Measurements from ENCODE around the gene MYO5A.

Gene MYO5A

GRCh38 chr15:52485290-52485689, 43.4 kb downstream of the MYO5A start:
- no peak overlapping the region for H3K4me3 ChIP-seq (replicated peaks; ENCODE audit: low read depth, low read length)
- DNase-seq (ENCODE audit: extremely low read depth, low read depth) = no peak
- TF ChIP-seq CTCF (IDR thresholded peaks at IDR 0.05; ENCODE audit: low read depth, low read length, missing control alignments) = no peak

- no peak for TF ChIP-seq CTCF (IDR thresholded peaks at IDR 0.05; ENCODE audit: low read depth, low read length, missing control alignments)
- no peak for DNase-seq (ENCODE audit: extremely low read depth, low read depth)
- H3K4me3 ChIP-seq (replicated peaks; ENCODE audit: low read depth, low read length) = no peak overlapping the region
These were observed 45.0 kb downstream of the MYO5A start for GRCh38 chr15:52483707-52484106.

DNA sequence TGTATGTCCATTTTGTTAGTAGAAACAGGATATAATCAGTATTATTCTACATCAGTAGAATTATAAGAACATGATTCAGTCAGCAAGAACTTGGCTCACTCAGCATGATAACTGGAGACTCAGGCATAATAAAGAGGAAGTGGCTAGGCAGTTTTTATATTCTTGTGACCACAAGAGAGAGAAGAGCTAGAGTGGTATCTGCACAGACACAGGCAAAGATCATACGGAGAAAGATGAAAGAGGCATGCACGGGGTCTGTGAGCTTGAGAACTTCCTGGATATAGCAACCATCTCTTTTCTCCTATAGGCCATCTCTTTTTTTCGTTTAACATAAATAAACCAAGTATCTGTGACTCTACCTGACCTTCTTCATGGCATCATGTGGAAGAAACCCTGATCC, 46.8 kb downstream of the MYO5A start:
- no peak for TF ChIP-seq CTCF (IDR thresholded peaks at IDR 0.05; ENCODE audit: low read depth, low read length, missing control alignments)
- DNase-seq (ENCODE audit: extremely low read depth, low read depth) = peak; percentile 69
- H3K4me3 ChIP-seq (replicated peaks; ENCODE audit: low read depth, low read length) = no peak overlapping the region

DNA sequence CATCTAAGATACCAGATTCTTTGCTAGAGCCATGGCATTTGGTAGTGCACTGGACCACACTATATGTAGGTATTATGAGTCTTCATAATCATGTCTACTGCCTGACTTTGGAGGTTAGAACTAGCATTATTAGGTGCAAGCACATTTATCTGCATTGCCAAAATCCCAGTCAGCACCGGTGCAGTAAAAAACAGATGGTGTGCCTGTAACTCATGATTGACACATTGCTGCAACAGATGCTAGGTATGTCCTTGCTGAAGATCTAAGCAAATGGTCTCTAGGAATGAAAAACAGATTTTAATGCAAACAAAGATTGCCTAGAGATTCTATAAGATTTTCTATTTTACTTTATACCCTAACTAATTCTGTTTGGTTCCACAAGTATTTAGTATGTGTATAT, 47.7 kb downstream of the MYO5A start:
- no peak for TF ChIP-seq CTCF (IDR thresholded peaks at IDR 0.05; ENCODE audit: low read depth, low read length, missing control alignments)
- DNase-seq (ENCODE audit: extremely low read depth, low read depth) = no peak
- no peak overlapping the region for H3K4me3 ChIP-seq (replicated peaks; ENCODE audit: low read depth, low read length)

GRCh38 chr15:52466716-52467115, 62.0 kb downstream of the MYO5A start:
- no peak overlapping the region for H3K4me3 ChIP-seq (replicated peaks; ENCODE audit: low read depth, low read length)
- no peak for DNase-seq (ENCODE audit: extremely low read depth, low read depth)
- no peak for TF ChIP-seq CTCF (IDR thresholded peaks at IDR 0.05; ENCODE audit: low read depth, low read length, missing control alignments)

GRCh38 chr15:52466134-52466701, 62.5 kb downstream of the MYO5A start:
- DNase-seq (ENCODE audit: extremely low read depth, low read depth) = no peak
- H3K4me3 ChIP-seq (replicated peaks; ENCODE audit: low read depth, low read length) = no peak overlapping the region
- no peak for TF ChIP-seq CTCF (IDR thresholded peaks at IDR 0.05; ENCODE audit: low read depth, low read length, missing control alignments)

GRCh38 chr15:52464478-52464877, 64.2 kb downstream of the MYO5A start:
- no peak overlapping the region for H3K4me3 ChIP-seq (replicated peaks; ENCODE audit: low read depth, low read length)
- DNase-seq (ENCODE audit: extremely low read depth, low read depth) = no peak
- no peak for TF ChIP-seq CTCF (IDR thresholded peaks at IDR 0.05; ENCODE audit: low read depth, low read length, missing control alignments)
